SK-N-SH (cell line): ENCODE measurements around the gene KIF25. TPM values are rescaled to one million over a fixed set of nuclear protein-coding genes. Genes with fewer than 3 reads are reported as not detected.

ENCODE experiments used
- CTCF ChIA-PET: fragments of 300-600, 350-600 bp; formaldehyde crosslinking; extraction: SDS; loops from one replicate; lab custom pipeline; 2021; lab: Yijun Ruan, JAX
- POLR2A ChIA-PET: fragments of 350-600 bp; sonication (Branson Sonifier 250); formaldehyde crosslinking; extraction: SDS; loops from one replicate; lab custom pipeline; 2020; ENCODE audit warnings: antibody characterized with exemption, inconsistent platforms; lab: Yijun Ruan, JAX
- DNase-seq: peaks from one replicate; pipeline ENCODE4 v3.0.0; 2012
- H2AFZ ChIP-seq: fragments of 200-600 bp; sonication (generic); 2 replicates; pipeline ENCODE4 v1.8.1; 2016; ENCODE audit warnings: antibody characterized with exemption, mild to moderate bottlenecking, low read depth
- H3F3A ChIP-seq: fragments of 200-600 bp; sonication (generic); replicated peaks from 2 replicates; pipeline ENCODE3; 2016; ENCODE audit warnings: antibody characterized with exemption, mild to moderate bottlenecking; ENCODE audit not compliant: insufficient read depth
- H3K27ac ChIP-seq, 2 experiments: fragments of 200-500 bp in 1 of 2; fragments of 200-600 bp in 1 of 2; sonication (Bioruptor generic) in 1 of 2; sonication (generic), shearing (Covaris generic) in 1 of 2; 2 replicates each; pipeline versions ENCODE4 v1.5.1 to v1.6.1; 2014 to 2016; ENCODE audit warnings: low read depth in 2 of 2, inconsistent platforms in 1 of 2, low read length in 1 of 2, mild to moderate bottlenecking in 1 of 2, mixed read lengths in 1 of 2
- H3K27me3 ChIP-seq: fragments of 200-600 bp; sonication (generic), shearing (Covaris generic); 2 replicates; pipeline ENCODE4 v1.6.1; 2016; ENCODE audit warnings: mixed run types; ENCODE audit not compliant: insufficient read depth
- H3K36me3 ChIP-seq, 2 experiments: fragments of 200-500 bp in 1 of 2; fragments of 200-600 bp in 1 of 2; sonication (Bioruptor generic) in 1 of 2; sonication (generic) in 1 of 2; replicated peaks in 1 of 2; 2 replicates each; pipeline versions ENCODE3 to v1.5.1; 2014 to 2016; ENCODE audit warnings: low read length in 1 of 2, mild to moderate bottlenecking in 1 of 2; ENCODE audit not compliant: insufficient read depth in 2 of 2, control insufficient read depth in 1 of 2
- H3K4me1 ChIP-seq, 2 experiments: fragments of 200-500 bp in 1 of 2; fragments of 200-600 bp in 1 of 2; sonication (Bioruptor generic) in 1 of 2; sonication (generic), shearing (Covaris generic) in 1 of 2; 2 replicates each; pipeline versions ENCODE4 v1.5.1 to v1.6.1; 2014 to 2016; ENCODE audit warnings: low read depth in 1 of 2, low read length in 1 of 2, mixed run types in 1 of 2; ENCODE audit not compliant: insufficient read depth in 2 of 2, control insufficient read depth in 1 of 2
- H3K4me2 ChIP-seq: fragments of 200-600 bp; sonication (generic), shearing (Covaris generic); 2 replicates; pipeline ENCODE4 v1.6.1; 2017; ENCODE audit warnings: mixed run types
- H3K4me3 ChIP-seq, 2 experiments: fragments of 200-500 bp in 1 of 2; fragments of 200-600 bp in 1 of 2; sonication (Bioruptor generic) in 1 of 2; sonication (generic), shearing (Covaris generic) in 1 of 2; 2 replicates each; pipeline versions ENCODE4 v1.5.1 to v1.8.1; 2014 to 2016; ENCODE audit warnings: low read depth in 2 of 2, inconsistent platforms in 1 of 2, low read length in 1 of 2, mild to moderate bottlenecking in 1 of 2, mixed read lengths in 1 of 2, moderate library complexity in 1 of 2
- H3K79me2 ChIP-seq: fragments of 200-600 bp; sonication (generic); 2 replicates; pipeline ENCODE4 v1.8.1; 2017; ENCODE audit warnings: mild to moderate bottlenecking; ENCODE audit not compliant: insufficient read depth
- H3K9ac ChIP-seq: fragments of 200-600 bp; sonication (generic); 2 replicates; pipeline ENCODE4 v1.6.1; 2017; ENCODE audit warnings: mixed run types
- H3K9me2 ChIP-seq: fragments of 200-600 bp; sonication (generic); 2 replicates; pipeline ENCODE4 v1.6.1; 2017; ENCODE audit warnings: mixed run types
- H3K9me3 ChIP-seq: fragments of 200-600 bp; sonication (generic); 2 replicates; pipeline ENCODE4 v1.6.1; 2017; ENCODE audit warnings: mixed run types, mild to moderate bottlenecking, moderate library complexity
- H4K20me1 ChIP-seq: fragments of 200-600 bp; sonication (generic); 2 replicates; pipeline ENCODE4 v1.6.1; 2017; ENCODE audit warnings: mild to moderate bottlenecking, mixed run types; ENCODE audit not compliant: insufficient read depth
- CHD2 ChIP-seq: fragments of 150-350 bp; IDR thresholded peaks from 2 replicates; pipeline ENCODE4 v1.6.1; 2018; ENCODE audit warnings: low read length; ENCODE audit not compliant: partially characterized antibody
- ELF1 ChIP-seq: IDR thresholded peaks from 2 replicates; pipeline ENCODE4 v1.4.0; 2012
- EP300 ChIP-seq, 2 experiments: IDR thresholded peaks; 2 replicates each; pipeline versions ENCODE4 v1.4.0 to v1.6.1; 2012; ENCODE audit warnings: borderline replicate concordance in 1 of 2, low read depth in 1 of 2, low read length in 1 of 2
- FOSL2 ChIP-seq: IDR thresholded peaks from 2 replicates; pipeline ENCODE4 v1.4.0; 2012; ENCODE audit warnings: low read depth, mild to moderate bottlenecking, moderate library complexity, borderline replicate concordance
- FOXJ3 ChIP-seq: sonication (generic); formaldehyde crosslinking; IDR thresholded peaks from 2 replicates; pipeline ENCODE4 v1.5.1; 2020; ENCODE audit warnings: mild to moderate bottlenecking, missing genetic modification reagents
- FOXM1 ChIP-seq: IDR thresholded peaks from 2 replicates; pipeline ENCODE4 v1.4.0; 2012; ENCODE audit warnings: low read depth, mild to moderate bottlenecking
- GABPA ChIP-seq: IDR thresholded peaks from 2 replicates; pipeline ENCODE4 v1.4.0; 2012; ENCODE audit warnings: low read depth, mild to moderate bottlenecking
- IRF3 ChIP-seq: fragments of 150-350 bp; IDR thresholded peaks from 2 replicates; pipeline ENCODE4 v1.6.1; 2016; ENCODE audit warnings: mild to moderate bottlenecking, low read depth, low read length
- JUND ChIP-seq: IDR thresholded peaks from 2 replicates; pipeline ENCODE4 v1.4.0; 2012
- MXI1 ChIP-seq: IDR thresholded peaks from 2 replicates; pipeline ENCODE4 v1.6.1; 2012; ENCODE audit warnings: mild to moderate bottlenecking, low read depth, low read length, improper control_type of control experiment
- NRF1 ChIP-seq: IDR thresholded peaks from 2 replicates; pipeline ENCODE4 v1.6.1; 2012; ENCODE audit warnings: low read depth, mild to moderate bottlenecking, low read length
- PBX3 ChIP-seq: IDR thresholded peaks from 2 replicates; pipeline ENCODE4; 2012
- RAD21 ChIP-seq: IDR thresholded peaks from 2 replicates; pipeline ENCODE4 v1.6.1; 2012; ENCODE audit warnings: mild to moderate bottlenecking, low read length
- RCOR1 ChIP-seq: fragments of 150-350 bp; IDR thresholded peaks from 2 replicates; pipeline ENCODE4 v1.6.1; 2017; ENCODE audit warnings: antibody characterized with exemption, low read length
- RFX5 ChIP-seq: IDR thresholded peaks from 2 replicates; pipeline ENCODE4 v1.6.1; 2012; ENCODE audit warnings: mild to moderate bottlenecking, improper control_type of control experiment, low read length
- TAF1 ChIP-seq: IDR thresholded peaks from 2 replicates; pipeline ENCODE4 v1.6.1; 2012; ENCODE audit warnings: low read depth, mild to moderate bottlenecking, low read length, moderate library complexity, borderline replicate concordance
- TEAD4 ChIP-seq: IDR thresholded peaks from 2 replicates; pipeline ENCODE4 v1.4.0; 2012; ENCODE audit warnings: mild to moderate bottlenecking, borderline replicate concordance; ENCODE audit not compliant: insufficient read depth
- USF1 ChIP-seq: IDR thresholded peaks from 2 replicates; pipeline ENCODE4 v1.4.0; 2012; ENCODE audit warnings: low read depth, borderline replicate concordance
- YY1 ChIP-seq: IDR thresholded peaks from 2 replicates; pipeline ENCODE4 v1.4.0; 2012; ENCODE audit warnings: low read depth, mild to moderate bottlenecking
- WGBS: methylation state at CpG from one replicate; pipeline ENCODE4 v1.1.6; 2017; ENCODE audit warnings: low lambda C conversion rate; 5-methylcytosine and 5-hydroxymethylcytosine counted together
- polyA plus RNA-seq, 3 experiments: library from polyadenylated mRNA; depleted of rRNA; stranded (reverse); fragments of >200 nt; gene quantifications; 2 replicates each; pipeline ENCODE4 v1.2.3, GENCODE V29; 2012

The KIF25 gene
- polyA plus RNA-seq, 1 of the 3 experiments (the other 2 are of a cell fraction), result not detected

- H3K79me2 ChIP-seq, result no peaks in the 10 kb centered on the region
- no peak overlapping the region for H3K4me2 ChIP-seq
- no peaks in the 10 kb centered on the region for H3K27me3 ChIP-seq
- H3F3A ChIP-seq, result no peaks in the 10 kb centered on the region
- no peak overlapping the region for H3K27ac ChIP-seq
- no peak overlapping the region for H3K9ac ChIP-seq
- H3K36me3 ChIP-seq, result no peaks in the 10 kb centered on the region
- no peak for TF ChIP-seq USF1
- no peak for TF ChIP-seq NRF1
- TF ChIP-seq RFX5, result no peak
- no peak for TF ChIP-seq TEAD4
- no peak for TF ChIP-seq RAD21
- no peak for TF ChIP-seq CHD2
- no peak for TF ChIP-seq YY1
- TF ChIP-seq FOSL2, result no peak
- no peak for TF ChIP-seq ELF1
- H3K9me2 ChIP-seq, result no peaks in the 10 kb centered on the region
- ChIA-PET CTCF (interaction anchor here (0.9 to 1.5 kb wide), 2 partner anchors 13 to 16 kb away, joined by 5 read pairs; no protein-coding TSS in a partner anchor), POLR2A (no interaction called here)
- H3K4me3 ChIP-seq, result no peak overlapping the region
- no peaks in the 10 kb centered on the region for H4K20me1 ChIP-seq
- 59% methylated on average over 3 of the region's 3 CpGs for WGBS
- no peak overlapping the region for H2AFZ ChIP-seq
- no peak for DNase-seq
- no peaks in the 10 kb centered on the region for H3K9me3 ChIP-seq
- H3K4me1 ChIP-seq, result peaks cover 0 to 4% of the 10 kb centered on the region in 2 experiments; a peak in 1 of 4 replicates
These were observed 16.4 kb upstream of the KIF25 start for GRCh38 chr6:167980911-167981580.

GRCh38 chr6:167981916-167982462 lies 15.5 kb upstream of the KIF25 start:
- Histone ChIP-seq H3K27me3 (no peaks in the 10 kb centered on the region), H3F3A (no peaks in the 10 kb centered on the region), H3K36me3 (no peaks in the 10 kb centered on the region), H3K27ac (no peak overlapping the region), H4K20me1 (no peaks in the 10 kb centered on the region), H3K4me2 (no peak overlapping the region), H3K9ac (no peak overlapping the region), H3K9me3 (no peaks in the 10 kb centered on the region), H3K79me2 (no peaks in the 10 kb centered on the region), H3K9me2 (no peaks in the 10 kb centered on the region), H3K4me3 (no peak overlapping the region), H3K4me1 (peaks cover 0 to 4% of the 10 kb centered on the region in 2 experiments; a peak in 1 of 4 replicates), H2AFZ (no peak overlapping the region)
- ChIA-PET CTCF (no interaction called here), POLR2A (no interaction called here)
- DNase-seq, result no peak
- 48% methylated on average over 6 of the region's 7 CpGs for WGBS
- no peak for TF ChIP-seq FOXJ3 (CRISPR knock-in tag)
- TF ChIP-seq RCOR1, result no peak
- no peak for TF ChIP-seq CHD2
- TF ChIP-seq IRF3, result no peak
- TF ChIP-seq FOXM1, result no peak
- no peak for TF ChIP-seq EP300 (IDR thresholded peaks at IDR 0.05; ENCODE audit: borderline replicate concordance in 1 of 2, low read depth in 1 of 2, low read length in 1 of 2)
- TF ChIP-seq MXI1, result no peak
- TF ChIP-seq YY1, result no peak
- no peak for TF ChIP-seq PBX3
- TF ChIP-seq TAF1, result no peak
- TF ChIP-seq RFX5, result no peak
- no peak for TF ChIP-seq JUND
- TF ChIP-seq GABPA, result no peak
